Gastroesophageal sphincter (tissue), 3 donors: ENCODE results near the gene DGKZ.

Experiments
- EP300 ChIP-seq: sonication (generic); formaldehyde crosslinking; IDR thresholded peaks from one replicate; pipeline ENCODE4 v1.6.1; 2017; ENCODE audit warnings: antibody characterized with exemption, mild to moderate bottlenecking
- POLR2A ChIP-seq, 2 donors: fragments of 450-650 bp; IDR thresholded peaks; one replicate each; pipeline ENCODE4 v1.6.1; 2017; ENCODE audit warnings: antibody characterized with exemption in 2 of 2, mild to moderate bottlenecking in 2 of 2, moderate library complexity in 1 of 2
- POLR2AphosphoS5 ChIP-seq: sonication (generic); formaldehyde crosslinking; IDR thresholded peaks from one replicate; pipeline ENCODE4 v1.6.1; 2017; ENCODE audit warnings: antibody characterized with exemption
- TF ChIP-seq, protein P1 (sequence below), 4 experiments: fragments of 200-600 bp in 2 of 4; fragments of 450-650 bp in 2 of 4; sonication (generic) in 1 of 4; IDR thresholded peaks; one replicate each; pipeline ENCODE4 v1.5.1; 2017 to 2019; ENCODE audit warnings: antibody characterized with exemption in 4 of 4, mild to moderate bottlenecking in 2 of 4, moderate library complexity in 2 of 4

DNA sequence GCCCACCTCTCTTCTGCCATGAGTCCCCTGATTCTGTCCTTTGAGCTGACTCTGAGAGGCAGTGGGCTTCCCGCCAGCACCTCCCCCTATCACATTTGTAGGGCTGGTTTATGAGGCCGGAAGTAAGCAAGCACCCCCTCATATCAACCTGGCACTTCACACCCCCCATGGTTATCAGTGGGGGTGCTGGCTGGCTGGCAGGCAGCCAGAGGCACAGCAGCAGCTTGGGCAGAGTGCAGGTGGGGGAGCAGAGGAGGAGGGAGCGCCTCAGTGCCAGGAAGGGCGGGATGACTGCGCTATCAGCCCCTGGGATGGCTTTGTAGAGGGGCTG is 67.2 kb downstream of the DGKZ start:
- TF ChIP-seq, protein P1, sequence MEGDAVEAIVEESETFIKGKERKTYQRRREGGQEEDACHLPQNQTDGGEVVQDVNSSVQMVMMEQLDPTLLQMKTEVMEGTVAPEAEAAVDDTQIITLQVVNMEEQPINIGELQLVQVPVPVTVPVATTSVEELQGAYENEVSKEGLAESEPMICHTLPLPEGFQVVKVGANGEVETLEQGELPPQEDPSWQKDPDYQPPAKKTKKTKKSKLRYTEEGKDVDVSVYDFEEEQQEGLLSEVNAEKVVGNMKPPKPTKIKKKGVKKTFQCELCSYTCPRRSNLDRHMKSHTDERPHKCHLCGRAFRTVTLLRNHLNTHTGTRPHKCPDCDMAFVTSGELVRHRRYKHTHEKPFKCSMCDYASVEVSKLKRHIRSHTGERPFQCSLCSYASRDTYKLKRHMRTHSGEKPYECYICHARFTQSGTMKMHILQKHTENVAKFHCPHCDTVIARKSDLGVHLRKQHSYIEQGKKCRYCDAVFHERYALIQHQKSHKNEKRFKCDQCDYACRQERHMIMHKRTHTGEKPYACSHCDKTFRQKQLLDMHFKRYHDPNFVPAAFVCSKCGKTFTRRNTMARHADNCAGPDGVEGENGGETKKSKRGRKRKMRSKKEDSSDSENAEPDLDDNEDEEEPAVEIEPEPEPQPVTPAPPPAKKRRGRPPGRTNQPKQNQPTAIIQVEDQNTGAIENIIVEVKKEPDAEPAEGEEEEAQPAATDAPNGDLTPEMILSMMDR (IDR thresholded peaks at IDR 0.05) = no peak
- TF ChIP-seq POLR2AphosphoS5 = no peak
- TF ChIP-seq POLR2A (IDR thresholded peaks at IDR 0.05) = no peak
- no peak for TF ChIP-seq EP300
